ENCODE data around the gene CYREN.
"Not testable (repeated sequence)": the region's sequence is repeated elsewhere in the genome, so short reads cannot be mapped to it uniquely, and the experiment has no call there.

The CYREN gene

GRCh38 chr7:135170274-135170997, at the start of gene CYREN:
CYREN (minus strand) TSS chr7:135170707; CDS start chr7:135168922, 1,785 bp downstream.
- FAIRE-seq (peak; percentile 63), DNase-seq (ENCODE audit: extremely low spot score, insufficient read length, low read depth) (peak; percentile 79)

- DNase-seq (ENCODE audit: extremely low spot score, insufficient read length, low read depth) = no peak
- FAIRE-seq = no peak
Measured at GRCh38 chr7:135217645-135218509, 47.4 kb upstream of the CYREN start.

GRCh38 chr7:135215698-135216097, 45.2 kb upstream of the CYREN start:
- no peak for DNase-seq (ENCODE audit: extremely low spot score, insufficient read length, low read depth)
- FAIRE-seq = no peak

GRCh38 chr7:135215180-135215579, 44.7 kb upstream of the CYREN start:
- no peak for FAIRE-seq

GRCh38 chr7:135213831-135214230, 43.3 kb upstream of the CYREN start:
- FAIRE-seq (no peak), DNase-seq (ENCODE audit: extremely low spot score, insufficient read length, low read depth) (no peak)

More at GRCh38 chr7:135215180-135215579, 44.7 kb upstream of the CYREN start:
- DNase-seq (ENCODE audit: extremely low spot score, insufficient read length, low read depth) = no peak

- DNase-seq (ENCODE audit: extremely low spot score, insufficient read length, low read depth); FAIRE-seq: not testable (repeated sequence)
Measured at GRCh38 chr7:135211946-135212685, 41.6 kb upstream of the CYREN start.

GRCh38 chr7:135211179-135211945, 40.9 kb upstream of the CYREN start, which contains the start of gene WDR91:
WDR91 (minus strand) TSS chr7:135211526; CDS start chr7:135211502, 24 bp downstream.
- FAIRE-seq = peak; percentile 90

GRCh38 chr7:135210888-135211178, 40.3 kb upstream of the CYREN start:
- FAIRE-seq = no peak
- DNase-seq (ENCODE audit: extremely low spot score, insufficient read length, low read depth) = no peak

More at GRCh38 chr7:135211179-135211945, 40.9 kb upstream of the CYREN start, which contains the start of gene WDR91:
- DNase-seq (ENCODE audit: extremely low spot score, insufficient read length, low read depth) = peak; percentile 99

GRCh38 chr7:135209225-135209834, 38.8 kb upstream of the CYREN start:
- no peak for FAIRE-seq

GRCh38 chr7:135208102-135208793, 37.7 kb upstream of the CYREN start:
- FAIRE-seq = peak; percentile 41

More at GRCh38 chr7:135209225-135209834, 38.8 kb upstream of the CYREN start:
- DNase-seq (ENCODE audit: extremely low spot score, insufficient read length, low read depth) = no peak

GRCh38 chr7:135207406-135208101, 37.0 kb upstream of the CYREN start:
- DNase-seq (ENCODE audit: extremely low spot score, insufficient read length, low read depth) = no peak
- FAIRE-seq = no peak

More at GRCh38 chr7:135208102-135208793, 37.7 kb upstream of the CYREN start:
- DNase-seq (ENCODE audit: extremely low spot score, insufficient read length, low read depth) = no peak

GRCh38 chr7:135206941-135207391, 36.5 kb upstream of the CYREN start:
- DNase-seq (ENCODE audit: extremely low spot score, insufficient read length, low read depth) (peak; percentile 33), FAIRE-seq (peak; percentile 87)

- FAIRE-seq (no peak), DNase-seq (ENCODE audit: extremely low spot score, insufficient read length, low read depth) (no peak)
Measured at GRCh38 chr7:135205850-135206249, 35.3 kb upstream of the CYREN start.

- DNase-seq (ENCODE audit: extremely low spot score, insufficient read length, low read depth) (no peak), FAIRE-seq (no peak)
Measured at GRCh38 chr7:135204876-135205275, 34.4 kb upstream of the CYREN start.

GRCh38 chr7:135204341-135204749, 33.8 kb upstream of the CYREN start:
- DNase-seq (ENCODE audit: extremely low spot score, insufficient read length, low read depth) = no peak
- no peak for FAIRE-seq

- no peak for FAIRE-seq
- DNase-seq (ENCODE audit: extremely low spot score, insufficient read length, low read depth) = no peak
Measured at GRCh38 chr7:135201350-135201749, 30.8 kb upstream of the CYREN start.

GRCh38 chr7:135200821-135201331, 30.4 kb upstream of the CYREN start:
- DNase-seq (ENCODE audit: extremely low spot score, insufficient read length, low read depth) = no peak
- FAIRE-seq = no peak

GRCh38 chr7:135199439-135199838, 28.9 kb upstream of the CYREN start:
- DNase-seq (ENCODE audit: extremely low spot score, insufficient read length, low read depth) (no peak), FAIRE-seq (no peak)
